Activated naive CD4-positive, alpha-beta T cell treated with anti-CD3 and anti-CD28 coated beads, Interleukin-2, amount 10 ng/mL, durations not matched to agents 5 hours and 36 hours (primary cell): ENCODE measurements around the gene SYT6. TPM values are rescaled to one million over a fixed set of nuclear protein-coding genes. Genes with fewer than 3 reads are reported as not detected.

ENCODE experiments used
- total RNA-seq, 2 experiments: library from RNA; stranded (reverse); gene quantifications; one replicate each; pipeline ENCODE4 v1.2.3, GENCODE V29; 2021

SYT6 gene, protein sequence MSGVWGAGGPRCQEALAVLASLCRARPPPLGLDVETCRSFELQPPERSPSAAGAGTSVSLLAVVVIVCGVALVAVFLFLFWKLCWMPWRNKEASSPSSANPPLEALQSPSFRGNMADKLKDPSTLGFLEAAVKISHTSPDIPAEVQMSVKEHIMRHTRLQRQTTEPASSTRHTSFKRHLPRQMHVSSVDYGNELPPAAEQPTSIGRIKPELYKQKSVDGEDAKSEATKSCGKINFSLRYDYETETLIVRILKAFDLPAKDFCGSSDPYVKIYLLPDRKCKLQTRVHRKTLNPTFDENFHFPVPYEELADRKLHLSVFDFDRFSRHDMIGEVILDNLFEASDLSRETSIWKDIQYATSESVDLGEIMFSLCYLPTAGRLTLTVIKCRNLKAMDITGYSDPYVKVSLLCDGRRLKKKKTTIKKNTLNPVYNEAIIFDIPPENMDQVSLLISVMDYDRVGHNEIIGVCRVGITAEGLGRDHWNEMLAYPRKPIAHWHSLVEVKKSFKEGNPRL
- total RNA-seq = not detected

DNA sequence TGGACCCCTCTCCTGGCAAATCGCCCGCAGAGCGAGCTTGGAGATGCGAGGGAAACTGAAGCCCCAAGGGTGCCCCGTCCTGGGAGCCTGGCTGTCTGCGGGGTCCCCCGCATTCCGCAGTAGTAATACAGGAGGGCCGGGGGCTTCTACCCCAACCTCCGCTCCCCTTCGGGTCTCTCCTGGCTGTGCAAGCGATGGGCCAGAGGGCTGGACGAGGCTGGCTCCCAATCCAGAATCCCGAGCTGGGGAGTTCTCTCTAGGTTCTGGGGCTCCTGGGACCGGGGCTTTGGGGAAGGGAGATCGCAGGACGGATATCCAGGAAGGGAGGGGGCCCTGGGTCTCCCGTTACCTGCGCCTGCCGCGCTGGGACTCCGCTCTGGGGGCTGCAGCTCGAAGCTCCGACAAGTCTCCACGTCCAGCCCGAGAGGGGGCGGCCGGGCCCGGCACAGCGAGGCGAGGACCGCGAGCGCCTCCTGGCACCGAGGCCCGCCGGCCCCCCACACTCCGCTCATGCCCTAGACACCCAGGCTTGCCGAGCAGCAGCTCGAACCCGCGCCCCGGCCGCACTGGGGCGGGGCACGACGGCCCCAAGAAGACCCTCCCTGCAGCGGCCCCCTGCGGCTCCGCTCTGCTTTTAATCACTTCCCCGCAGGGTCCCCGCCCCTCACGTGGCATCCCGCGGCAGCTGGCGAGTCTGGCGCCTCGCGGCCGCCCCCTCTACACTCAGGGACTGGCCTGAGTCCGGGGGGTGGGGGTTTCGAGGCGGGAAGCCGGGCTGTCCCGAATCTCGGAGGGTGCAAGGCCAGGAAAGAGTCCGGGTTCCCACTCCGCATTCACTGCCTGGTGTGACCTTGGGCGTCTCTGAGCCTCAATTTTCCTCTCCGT lies at the start of gene SYT6:
Gene SYT6 (minus strand): TSS at position 609 of the 885 bp plus-strand sequence. CDS start 97 bp downstream, at position 512.

Other genes starting within 250 kb of the SYT6 start
- 10 to 100 TPM; 42.3 to 45.1 TPM for gene AP4B1, start 249.1 kb downstream of the SYT6 start, total RNA-seq
- 10 to 100 TPM; 11.0 to 11.1 TPM for gene DCLRE1B, start 248.5 kb downstream of the SYT6 start, total RNA-seq
- 10 to 100 TPM; 82.3 to 89.7 TPM for gene HIPK1, start 224.5 kb downstream of the SYT6 start, total RNA-seq
- under 1 TPM; 0.35 to 0.53 TPM for gene OLFML3, start 174.4 kb downstream of the SYT6 start, total RNA-seq